GM21390 (cell line): ENCODE data around the gene MZT2A.
"Not testable (repeated sequence)": the region's sequence is repeated elsewhere in the genome, so short reads cannot be mapped to it uniquely, and the experiment has no call there.

ENCODE experiments used
- ATAC-seq: cut with Tn5 transposase; IDR thresholded peaks from one replicate; pipeline ENCODE4 v1.9.1; 2021; ENCODE audit not compliant: unreplicated experiment

MZT2A gene, protein sequence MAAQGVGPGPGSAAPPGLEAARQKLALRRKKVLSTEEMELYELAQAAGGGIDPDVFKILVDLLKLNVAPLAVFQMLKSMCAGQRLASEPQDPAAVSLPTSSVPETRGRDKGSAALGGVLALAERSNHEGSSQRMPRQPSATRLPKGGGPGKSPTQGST

DNA sequence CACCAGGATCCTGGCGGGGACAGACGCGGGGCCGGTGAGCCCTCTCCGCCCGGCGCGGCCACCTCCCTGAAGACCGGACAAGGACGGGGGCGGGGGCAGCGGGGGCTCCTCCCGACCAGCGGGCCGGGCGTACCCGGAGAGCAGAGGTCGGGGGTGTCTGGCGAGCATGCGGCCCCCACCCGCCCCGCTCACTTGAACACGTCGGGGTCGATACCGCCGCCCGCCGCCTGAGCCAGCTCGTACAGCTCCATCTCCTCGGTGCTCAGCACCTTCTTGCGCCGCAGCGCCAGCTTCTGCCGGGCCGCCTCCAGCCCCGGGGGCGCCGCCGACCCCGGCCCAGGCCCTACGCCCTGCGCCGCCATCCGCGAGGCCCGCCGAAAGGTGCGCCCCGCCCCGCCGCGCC lies at the start of gene MZT2A:
MZT2A (minus strand) TSS at position 383 of the 403 bp plus-strand sequence; CDS start at position 362, 21 bp downstream.
- ATAC-seq = peak; percentile 6

DNA sequence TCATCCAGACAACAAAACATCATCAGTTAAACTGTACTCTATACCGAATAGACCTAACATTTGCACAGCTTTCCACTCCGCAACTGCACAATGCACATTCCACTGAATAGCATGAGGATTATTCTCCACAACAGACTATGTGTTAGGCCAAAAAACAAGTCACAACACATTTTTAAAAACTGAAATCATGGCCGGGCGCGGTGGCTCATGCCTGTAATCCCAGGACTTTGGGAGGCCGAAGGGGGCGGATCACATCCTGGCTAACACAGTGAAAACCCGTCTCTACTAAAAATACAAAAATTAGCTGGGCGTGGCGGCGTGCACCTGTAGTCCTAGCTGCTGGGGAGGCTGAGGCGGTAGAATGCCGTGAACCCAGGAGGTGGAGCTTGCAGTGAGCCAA lies 46.7 kb upstream of the MZT2A start:
- not testable (repeated sequence) for ATAC-seq

DNA sequence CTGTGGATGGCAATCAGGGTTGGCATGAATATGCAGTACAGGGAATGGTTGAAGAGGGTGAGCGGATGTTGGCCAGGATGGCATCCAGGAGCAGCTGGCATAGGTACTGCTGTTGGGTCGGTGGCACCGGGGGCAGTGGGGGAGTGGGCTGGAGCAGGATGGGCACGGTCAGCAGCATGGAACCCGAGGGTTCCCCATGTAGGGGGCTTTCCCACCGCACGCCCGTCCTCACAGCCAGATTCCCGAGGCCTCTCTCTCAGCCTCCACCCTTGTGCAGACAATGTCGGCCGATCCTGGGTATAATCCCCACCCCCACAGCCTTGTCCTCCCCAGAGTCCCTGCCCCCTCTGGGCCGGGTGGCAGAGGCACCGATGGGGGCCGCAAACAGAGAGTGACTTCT lies 44.6 kb upstream of the MZT2A start:
- not testable (repeated sequence) for ATAC-seq

DNA sequence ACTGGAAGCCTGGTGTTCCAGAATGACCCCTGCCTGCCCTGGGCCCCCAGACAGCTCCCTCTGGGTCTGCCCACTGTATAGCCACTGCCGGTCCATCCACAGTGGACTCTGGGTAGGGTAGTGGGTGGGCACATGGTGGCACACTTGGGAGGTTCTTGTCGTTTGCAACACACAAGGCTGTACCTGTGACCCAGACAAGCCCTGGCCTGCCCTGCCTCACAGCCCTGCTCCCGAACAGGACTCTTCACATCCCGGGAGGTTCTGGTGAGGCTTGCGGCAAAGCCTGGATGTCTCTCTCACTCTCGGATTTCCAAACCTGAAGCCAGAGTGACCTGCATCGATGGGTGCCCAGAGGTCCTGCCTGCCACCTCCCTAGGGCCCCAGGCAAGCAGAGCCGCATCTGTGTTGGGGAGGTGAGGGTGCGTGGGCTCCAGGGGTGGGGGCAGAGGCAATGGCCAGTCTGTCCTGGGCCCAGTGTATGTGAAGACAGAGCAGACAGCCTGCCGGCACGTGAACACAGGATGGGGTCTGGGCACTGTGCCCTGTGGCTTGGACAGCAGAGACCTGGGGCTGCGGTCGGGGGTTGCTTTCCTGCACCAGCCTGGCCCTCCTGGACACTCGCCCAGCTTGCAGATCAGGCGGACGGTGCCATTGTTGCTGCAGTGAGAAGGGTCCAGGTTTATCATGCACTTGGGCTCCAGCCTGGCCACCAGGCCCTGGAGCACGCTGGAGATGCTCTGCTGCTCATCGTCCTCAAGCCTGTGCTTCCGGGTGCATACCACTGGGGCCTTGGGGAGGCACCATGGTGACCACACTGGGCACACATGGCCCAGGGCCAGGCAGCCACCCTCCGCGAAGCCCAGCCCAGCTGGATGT lies 44.0 kb upstream of the MZT2A start:
- ATAC-seq = not testable (repeated sequence)

DNA sequence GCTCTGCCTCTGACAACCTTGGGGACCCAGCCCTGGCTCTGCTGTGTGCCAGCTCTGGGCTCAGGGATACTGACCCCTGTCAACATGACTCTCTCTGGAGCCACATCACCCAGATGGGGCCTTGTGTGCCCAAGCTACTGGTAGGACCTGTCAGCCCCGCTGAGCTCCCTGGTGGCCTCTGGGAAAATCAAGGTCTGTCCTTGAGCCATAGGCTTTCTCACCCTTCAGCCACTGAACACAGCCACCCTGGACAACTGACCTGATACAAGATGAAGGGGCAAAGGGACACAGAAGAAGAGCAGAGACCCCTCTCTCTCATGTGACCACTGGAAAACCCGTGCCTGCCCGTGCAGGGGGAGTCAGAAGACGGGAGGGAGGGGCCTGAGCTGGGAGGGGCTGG lies 43.3 kb upstream of the MZT2A start:
- ATAC-seq = no peak

DNA sequence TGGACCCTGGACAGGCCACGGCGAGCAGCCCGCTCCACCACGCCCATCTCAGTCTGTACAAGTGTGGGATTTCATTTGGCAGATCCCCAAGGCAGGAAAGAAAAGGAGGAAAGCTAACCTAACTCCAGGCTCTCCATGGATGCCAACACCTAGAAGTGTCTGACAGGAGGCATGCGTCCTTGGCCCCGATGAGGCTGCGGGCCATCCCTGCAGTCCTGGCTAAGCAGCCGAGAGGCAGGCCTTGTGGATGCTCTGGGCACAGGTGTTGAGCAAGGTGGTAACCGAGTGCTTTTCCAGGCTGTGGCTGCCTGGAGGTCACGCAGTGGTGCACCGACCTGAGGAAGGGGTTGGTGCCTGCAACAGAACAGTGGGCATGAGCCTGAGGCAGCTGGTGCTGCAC lies 42.8 kb upstream of the MZT2A start:
- ATAC-seq = not testable (repeated sequence)

DNA sequence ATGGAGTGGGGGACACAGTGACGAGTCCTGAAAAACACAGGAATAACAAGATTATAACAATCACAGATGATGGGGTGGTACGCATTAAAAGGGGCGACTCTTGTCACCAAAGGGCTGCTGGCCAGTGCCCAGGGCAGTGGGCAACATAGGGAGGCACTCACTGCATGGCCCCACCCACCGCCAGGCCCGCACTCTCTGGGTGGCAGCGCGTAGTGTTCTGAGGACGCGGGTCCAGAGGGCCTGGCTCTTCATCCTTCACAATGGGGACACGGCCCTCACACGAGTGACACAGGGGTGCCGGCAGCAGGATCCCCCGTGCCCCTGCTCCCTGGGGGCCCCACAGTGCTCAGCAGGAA lies 42.1 kb upstream of the MZT2A start:
- not testable (repeated sequence) for ATAC-seq

DNA sequence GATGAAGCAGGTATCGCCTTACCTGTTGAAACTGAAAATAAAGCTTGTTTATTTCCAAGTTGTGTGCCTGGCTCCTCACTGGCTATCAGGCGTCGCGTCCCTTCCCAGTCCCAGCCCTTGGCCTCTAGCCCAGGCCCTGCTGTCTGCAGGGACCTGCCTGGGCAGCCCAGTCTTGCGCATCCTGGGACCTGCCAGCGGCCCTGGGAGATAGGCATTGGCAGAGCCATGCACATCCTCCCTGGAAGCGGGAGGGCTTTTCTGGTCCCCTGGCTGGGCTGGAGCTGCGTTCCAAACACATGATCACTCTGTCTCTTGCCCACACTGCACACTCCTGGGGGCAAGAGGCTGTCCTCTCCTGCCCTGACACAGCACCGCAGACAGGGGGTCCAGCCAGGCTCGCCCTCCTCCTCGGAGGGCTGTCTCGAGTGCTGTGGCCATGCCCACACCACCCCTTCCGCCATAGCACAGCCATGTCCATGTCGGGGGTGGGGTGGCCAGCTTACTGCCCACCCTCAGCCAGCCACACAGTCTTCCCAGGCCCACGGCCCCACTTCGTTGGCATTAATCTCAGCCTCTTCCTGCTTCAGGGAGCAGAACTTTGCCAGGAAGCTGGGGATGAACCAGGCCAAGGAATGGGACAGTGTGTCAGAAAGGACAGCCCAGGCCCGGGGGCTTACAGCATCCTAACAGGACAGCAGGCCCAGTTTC lies 41.6 kb upstream of the MZT2A start:
- ATAC-seq = not testable (repeated sequence)

DNA sequence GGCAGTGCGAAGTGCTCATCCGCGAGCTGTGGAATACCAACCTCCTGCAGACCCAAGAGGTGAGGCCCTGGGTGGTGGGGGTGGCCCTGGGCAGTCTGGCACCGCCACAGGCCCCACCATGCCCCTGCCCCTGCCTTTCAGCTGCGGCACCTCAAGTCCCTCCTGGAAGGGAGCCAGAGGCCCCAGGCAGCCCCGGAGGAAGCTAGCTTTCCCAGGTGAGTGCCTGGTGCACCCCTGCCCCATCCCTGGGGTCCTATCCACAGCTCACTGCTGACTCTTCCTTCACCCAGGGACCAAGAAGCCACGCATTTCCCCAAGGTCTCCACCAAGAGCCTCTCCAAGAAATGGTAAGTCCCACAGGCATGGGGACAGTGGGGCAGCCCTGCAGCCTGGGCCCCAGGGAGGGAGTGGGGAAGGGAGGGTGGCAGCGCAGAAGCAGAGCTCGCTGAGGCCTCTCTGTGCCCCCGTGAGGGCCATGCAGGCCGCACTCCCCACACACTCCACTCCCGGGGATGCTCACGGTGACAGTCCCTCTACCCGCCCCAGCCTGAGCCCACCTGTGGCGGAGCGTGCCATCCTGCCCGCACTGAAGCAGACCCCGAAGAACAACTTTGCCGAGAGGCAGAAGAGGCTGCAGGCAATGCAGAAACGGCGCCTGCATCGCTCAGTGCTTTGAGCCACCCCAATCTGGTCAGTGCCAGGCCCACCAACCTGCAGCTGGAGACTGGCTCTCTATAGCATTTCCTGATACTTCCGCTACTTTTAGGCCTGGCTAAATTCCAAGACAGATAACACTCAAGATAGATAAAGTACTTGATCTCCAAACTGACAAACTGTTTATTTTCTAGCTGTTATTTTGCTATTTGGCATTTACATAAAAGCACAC lies 40.8 kb upstream of the MZT2A start:
- not testable (repeated sequence) for ATAC-seq

DNA sequence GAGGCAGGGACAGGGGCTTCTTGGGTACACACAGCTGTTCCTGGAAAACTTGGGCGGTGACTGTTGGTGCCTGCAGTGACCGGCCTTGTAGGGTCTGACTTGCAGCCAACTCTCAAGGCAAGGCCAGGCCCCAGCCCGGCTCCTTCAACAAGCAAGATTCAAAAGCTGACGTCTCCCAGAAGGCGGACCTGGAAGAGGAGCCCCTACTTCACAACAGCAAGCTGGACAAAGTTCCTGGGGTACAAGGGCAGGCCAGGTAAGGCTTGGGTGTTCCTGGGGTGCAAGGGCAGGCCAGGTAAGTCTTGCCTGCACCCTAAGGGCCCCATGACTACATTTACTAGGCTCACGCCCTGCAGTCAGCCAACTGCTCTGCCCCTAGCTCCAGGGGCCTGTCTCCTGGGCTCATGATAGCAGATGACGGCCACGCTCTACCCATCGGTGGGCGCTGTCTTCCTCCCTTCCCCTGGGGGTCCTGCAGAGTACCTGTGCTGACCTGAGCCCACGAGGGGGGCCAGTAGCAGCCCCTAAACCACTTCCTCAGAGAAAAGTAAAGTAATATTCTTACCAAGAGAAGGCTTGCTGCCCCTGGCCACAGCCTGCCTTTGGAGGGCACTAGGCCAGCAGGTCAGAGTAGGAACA lies 39.5 kb upstream of the MZT2A start:
- ATAC-seq = not testable (repeated sequence)

DNA sequence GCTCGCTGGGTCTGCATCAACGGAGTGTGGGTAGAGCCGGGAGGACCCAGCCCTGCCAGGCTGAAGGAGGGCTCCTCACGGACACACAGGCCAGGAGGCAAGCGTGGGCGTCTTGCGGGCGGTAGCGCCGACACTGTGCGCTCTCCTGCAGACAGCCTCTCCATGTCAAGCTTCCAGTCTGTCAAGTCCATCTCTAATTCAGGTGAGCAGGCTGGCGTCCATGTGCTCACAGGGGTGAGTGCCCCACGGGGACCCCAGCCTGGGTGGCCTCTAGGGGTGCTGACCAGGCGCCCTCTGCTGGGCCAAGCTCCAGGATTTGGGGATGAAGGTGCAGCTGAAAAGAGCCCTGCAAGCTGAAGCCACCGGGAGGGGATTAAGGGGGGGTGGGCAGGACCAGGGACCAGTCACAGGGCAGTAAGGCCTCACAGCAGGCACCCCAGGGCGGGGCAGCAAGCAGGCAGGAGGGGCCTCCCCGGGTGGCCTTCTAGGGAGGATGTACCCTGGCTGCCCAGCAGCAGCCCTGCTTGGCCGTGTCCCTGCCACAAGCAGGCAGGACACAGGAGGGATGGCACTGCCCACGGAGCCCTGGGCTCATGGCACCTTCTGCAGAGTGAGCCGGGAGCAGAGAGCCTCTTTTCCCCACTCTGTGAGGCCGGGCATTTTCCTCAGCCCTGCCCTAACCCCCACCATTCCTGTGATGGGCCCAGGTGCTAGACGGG lies 38.6 kb upstream of the MZT2A start:
- ATAC-seq = not testable (repeated sequence)

DNA sequence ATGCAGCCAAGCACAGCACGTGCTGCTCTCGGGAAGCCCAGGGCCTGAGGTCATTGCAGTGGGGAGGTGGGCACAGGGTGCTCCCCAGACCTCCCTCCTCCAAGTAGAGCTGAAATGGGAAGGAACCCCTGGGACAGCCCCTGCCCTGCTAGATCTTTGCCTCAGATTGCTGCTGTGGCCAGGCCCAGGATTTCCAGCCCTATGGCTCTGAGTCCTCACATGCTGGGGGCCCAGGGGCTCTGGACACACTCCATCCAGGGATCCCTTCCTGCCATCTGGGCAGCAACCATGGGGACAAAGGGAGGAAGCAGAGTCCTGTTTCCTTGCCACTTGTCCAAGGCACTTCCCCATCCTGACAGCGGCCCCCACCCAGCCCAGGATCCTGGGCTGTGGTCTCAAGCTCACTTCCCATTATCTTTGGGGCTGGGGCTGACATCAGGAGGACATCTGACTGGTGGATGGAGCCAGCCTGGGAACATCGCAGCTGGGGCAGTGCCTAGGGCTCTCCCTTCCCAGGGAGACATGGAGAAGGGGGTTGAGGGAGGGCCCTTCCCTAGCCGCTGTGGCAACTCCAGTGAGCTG lies 37.8 kb upstream of the MZT2A start:
- ATAC-seq = not testable (repeated sequence)

DNA sequence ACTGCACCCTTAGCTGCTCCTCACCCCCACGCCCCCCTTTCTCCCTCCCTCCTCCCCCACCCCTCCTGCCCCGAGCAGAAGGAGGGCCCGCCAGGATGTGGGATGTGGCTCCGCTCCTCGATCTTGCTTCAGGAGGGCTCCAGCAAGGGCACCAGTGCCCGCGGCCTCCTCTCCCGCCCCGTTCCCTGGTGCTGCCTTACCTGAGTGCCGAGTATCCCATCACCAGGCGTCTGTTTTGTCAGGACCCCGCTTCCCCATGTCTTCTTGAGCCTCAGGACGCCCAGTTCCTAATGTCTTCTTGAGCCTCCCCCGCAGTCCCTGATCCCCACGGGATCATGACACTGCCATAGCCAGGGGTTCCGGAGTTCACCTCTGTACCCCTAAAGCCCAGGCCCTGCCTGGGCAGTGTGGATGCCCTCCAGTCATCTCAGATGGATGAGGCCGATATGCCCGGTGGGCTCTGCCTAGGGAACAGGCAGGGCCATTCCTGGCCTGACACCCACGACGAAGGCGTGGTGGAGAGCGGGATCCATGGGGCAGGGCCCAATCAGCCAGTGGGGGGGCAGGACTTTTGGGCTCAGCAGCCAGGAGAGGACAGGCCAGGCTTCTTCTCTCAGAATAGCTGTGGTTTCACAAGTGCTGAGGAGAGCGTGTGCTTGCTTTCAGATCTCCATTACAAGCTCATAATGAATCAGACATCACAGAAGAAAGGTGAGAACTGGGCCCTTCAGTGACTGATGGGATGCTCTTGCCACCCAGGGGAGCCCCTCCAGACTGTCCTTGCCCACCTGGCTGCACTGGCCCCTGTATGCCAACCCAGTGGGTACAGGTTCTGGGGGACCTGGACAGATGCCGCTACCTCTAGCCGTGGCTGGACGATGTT lies 37.0 kb upstream of the MZT2A start:
- peak; percentile 62 for ATAC-seq

DNA sequence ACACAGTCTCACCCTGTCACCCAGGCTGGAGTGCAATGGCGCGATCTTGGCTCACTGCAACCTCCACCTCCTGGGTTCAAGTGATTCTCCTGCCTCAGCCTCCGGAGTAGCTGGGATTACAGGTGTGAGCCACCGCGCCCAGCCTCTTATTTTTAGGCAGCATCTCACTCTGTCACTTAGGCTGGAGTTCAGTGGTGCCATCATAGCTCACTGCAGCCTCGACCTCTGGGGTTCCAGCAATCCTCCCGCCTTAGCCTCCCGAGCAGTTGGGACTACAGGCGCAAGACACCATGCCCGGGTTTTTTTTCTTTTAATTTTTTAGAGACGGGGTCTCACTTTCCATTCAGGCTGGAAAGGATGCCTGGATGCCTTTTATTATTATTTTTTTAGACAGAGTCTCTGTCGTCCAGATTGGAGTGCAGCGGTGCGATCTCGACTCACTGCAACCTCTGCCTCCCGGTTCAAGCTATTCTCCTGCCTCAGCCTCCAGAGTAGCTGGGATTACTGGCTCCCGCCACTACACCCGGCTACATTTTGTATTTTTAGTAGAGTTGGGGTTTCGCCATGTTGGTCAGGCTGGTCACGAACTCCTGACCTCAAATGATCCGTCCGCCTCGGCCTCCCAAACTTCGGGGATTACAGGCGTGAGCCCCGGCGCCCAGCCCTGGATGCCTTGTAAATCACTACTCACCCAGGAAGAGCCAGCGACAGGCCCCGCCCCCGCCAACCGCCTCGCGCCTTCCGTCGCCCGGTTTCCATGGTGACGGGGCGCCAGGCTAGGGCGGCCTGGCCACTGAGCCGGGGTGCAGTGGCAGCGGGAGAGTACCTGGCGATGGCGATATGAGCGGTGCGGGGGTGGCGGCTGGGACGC lies 35.2 kb upstream of the MZT2A start, which contains the start of gene CCDC74A:
CCDC74A (plus strand) TSS at position 758 of the 871 bp plus-strand sequence; CDS start at position 841, 83 bp downstream.
- ATAC-seq = peak; percentile 85

DNA sequence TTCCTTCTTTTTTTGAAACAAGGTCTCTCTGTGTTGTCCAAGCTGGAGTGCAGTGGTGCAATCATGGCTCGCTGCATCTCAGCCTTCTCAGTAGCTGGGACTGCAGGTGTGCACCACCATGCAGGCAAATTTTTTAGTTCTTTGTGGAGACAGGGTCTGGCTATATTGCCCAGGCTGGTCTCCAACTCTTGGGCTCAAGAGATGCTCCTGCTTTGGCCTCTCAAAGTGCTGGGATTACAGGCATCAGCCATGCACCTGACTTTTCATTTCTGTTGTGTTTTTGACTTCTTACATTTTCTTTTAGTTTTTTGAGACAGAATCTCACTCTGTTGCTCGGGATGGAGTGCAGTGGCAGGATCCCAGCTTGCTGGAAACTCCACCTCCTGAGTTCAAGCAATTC lies 33.1 kb upstream of the MZT2A start:
- not testable (repeated sequence) for ATAC-seq

DNA sequence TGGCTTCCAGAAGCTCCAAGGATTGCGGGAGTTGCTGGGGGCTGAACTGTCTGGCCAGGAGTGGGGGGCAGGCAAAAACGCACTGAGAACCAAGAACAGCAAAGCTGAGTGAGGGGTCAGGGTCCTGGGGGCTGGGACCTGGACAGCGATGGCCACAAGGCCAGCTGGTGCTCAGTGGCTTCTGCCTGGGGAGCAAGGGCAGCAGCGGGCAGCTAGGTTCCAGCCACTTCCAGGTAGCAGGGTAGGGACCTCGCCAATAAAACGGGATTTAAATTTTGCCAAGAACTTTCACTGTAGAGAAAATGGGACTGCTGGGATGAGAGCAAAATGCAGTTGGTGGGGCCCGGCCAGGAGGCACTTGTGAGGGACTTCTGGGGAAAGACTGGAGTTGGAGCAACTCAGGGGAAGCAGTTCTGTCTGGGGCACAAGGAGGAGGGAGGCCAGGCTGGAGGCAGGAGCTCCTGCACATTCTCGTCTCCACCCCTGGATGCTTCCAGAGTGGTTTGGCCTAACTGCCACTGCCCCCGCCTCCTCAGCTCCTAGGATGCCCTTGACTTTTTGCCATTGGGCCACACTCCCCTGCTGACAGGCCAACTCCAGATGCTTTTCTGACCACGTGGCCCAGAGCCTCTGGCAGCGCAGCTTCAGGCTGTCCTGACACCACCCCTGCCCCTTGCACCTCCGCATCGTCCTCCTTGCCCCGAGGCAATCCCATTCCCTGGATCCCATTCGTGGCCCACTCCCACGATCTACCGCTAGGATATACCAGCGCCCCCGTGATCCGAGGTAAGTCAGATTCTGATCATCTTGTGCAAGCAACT lies 30.0 kb upstream of the MZT2A start:
- no peak for ATAC-seq
